Measurements from ENCODE around the gene TEAD2. TPM values are rescaled to one million over a fixed set of nuclear protein-coding genes. Genes with fewer than 3 reads are reported as not detected.
A peak's percentile ranks its signal among the peaks of the same experiment; 100 is the strongest.

Gene TEAD2
- total and polyA plus RNA-seq, 9 of the 15 experiments (the other 6 are each of a cell fraction or from before 2014, with no cell fraction given): 1.6 to 27.0 (median 13.9) TPM

- TSS peak; percentile 75 for BruUV-seq (replicated peaks)
- FAIRE-seq (no peak), ATAC-seq (no peak), DNase-seq (ENCODE audit: extremely low read depth in 1 of 4, low spot score in 3 of 4) (no peak)
- Histone ChIP-seq H3K9ac (ENCODE audit: insufficient read depth in 1 of 2, low read depth in 2 of 2, low read length in 2 of 2) (peak overlapping the region; percentile 57 to 87), H3K27me3 (ENCODE audit: control insufficient read depth in 2 of 2, insufficient read depth in 2 of 2, low read length in 2 of 2) (no peaks in the 10 kb centered on the region), H2AFZ (ENCODE audit: low read depth, low read length) (peak overlapping the region; percentile 95), H3K4me2 (ENCODE audit: insufficient read depth, low read length) (peak overlapping the region; percentile 77), H3K4me3 (peak overlapping the region; percentile 27), H3K27ac (ENCODE audit: extremely low read depth, low read depth, low read length) (peak overlapping the region; percentile 70; the same call in 2 of the 3 replicates), H3K9me3 (replicated peaks; ENCODE audit: control insufficient read depth, insufficient read depth, low read depth, low read length) (no peaks in the 10 kb centered on the region), H4K20me1 (replicated peaks; ENCODE audit: control insufficient read depth, insufficient read depth, low read length) (no peaks in the 10 kb centered on the region), H3K9me1 (ENCODE audit: control insufficient read depth, insufficient read depth, low read length) (no peaks in the 10 kb centered on the region), H3K36me3 (ENCODE audit: control insufficient read depth, insufficient read depth, low read length) (peaks cover 2% of the 10 kb centered on the region; the same call in 1 of the 3 replicates), H3K79me2 (ENCODE audit: control insufficient read depth, insufficient read depth, low read length) (no peaks in the 10 kb centered on the region), H3K4me1 (replicated peaks in 1 of 2; ENCODE audit: control insufficient read depth in 2 of 2, insufficient read depth in 2 of 2, low read length in 2 of 2) (peaks cover 40 to 69% of the 10 kb centered on the region in 2 experiments)
- TF ChIP-seq CHD2 (IDR thresholded peaks at IDR 0.05; ENCODE audit: low read depth, low read length): no peak
- TF ChIP-seq HSF4 (CRISPR knock-in tag; IDR thresholded peaks at IDR 0.05; ENCODE audit: borderline replicate concordance): no peak
- 0 out of 2 replicates have a peak, but pooled peaks have one; percentile 0 for TF ChIP-seq HCFC1 (IDR thresholded peaks at IDR 0.05; ENCODE audit: low read depth, low read length)
- intact Hi-C loops (cut with micrococcal nuclease) (no loop called here), in situ Hi-C loops (cut with MboI) (no loop called here)
- CTCF ChIA-PET (ENCODE audit: low intra/inter-chr PET ratio): interaction anchor here (0.5 kb wide), 1 partner anchor 58 kb away, joined by 3 read pairs; no protein-coding TSS in a partner anchor
- WGBS (ENCODE audit: insufficient coverage, low coverage, missing lambda C conversion rate): 59% methylated on average over 14 of the region's 14 CpGs
- POLR2A ChIA-PET: interaction anchor here (1.0 kb wide), 1 partner anchor 17 kb away, joined by 4 read pairs; no protein-coding TSS in a partner anchor
These were observed 26.3 kb downstream of the TEAD2 start for GRCh38 chr19:49335784-49336481.

All from K562 (cell line).